ENCODE data around the gene IFNGR1.
"Not testable (repeated sequence)": the region's sequence is repeated elsewhere in the genome, so short reads cannot be mapped to it uniquely, and the experiment has no call there.

IFNGR1 gene

DNA sequence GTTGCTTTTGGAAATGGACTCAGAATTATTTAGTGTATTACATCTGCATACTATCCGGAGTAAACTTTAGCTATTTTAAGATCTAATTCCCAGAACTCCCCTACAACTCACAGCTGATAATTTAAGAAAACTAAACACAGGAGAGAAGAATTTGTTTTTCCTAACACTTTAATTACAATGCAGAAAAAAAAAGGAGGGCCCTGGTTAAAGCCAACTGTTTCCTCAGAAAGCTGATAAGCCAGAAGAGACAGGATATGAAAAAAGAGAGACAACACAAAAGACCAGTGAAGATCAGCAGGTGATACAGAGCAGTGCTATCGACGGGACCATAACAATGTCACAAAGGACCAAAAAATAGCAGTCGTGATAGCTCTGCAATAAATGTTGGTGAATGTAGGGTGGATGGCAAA is 5.8 kb downstream of the IFNGR1 start:
- DNase-seq (ENCODE audit: low read depth): no peak

DNA sequence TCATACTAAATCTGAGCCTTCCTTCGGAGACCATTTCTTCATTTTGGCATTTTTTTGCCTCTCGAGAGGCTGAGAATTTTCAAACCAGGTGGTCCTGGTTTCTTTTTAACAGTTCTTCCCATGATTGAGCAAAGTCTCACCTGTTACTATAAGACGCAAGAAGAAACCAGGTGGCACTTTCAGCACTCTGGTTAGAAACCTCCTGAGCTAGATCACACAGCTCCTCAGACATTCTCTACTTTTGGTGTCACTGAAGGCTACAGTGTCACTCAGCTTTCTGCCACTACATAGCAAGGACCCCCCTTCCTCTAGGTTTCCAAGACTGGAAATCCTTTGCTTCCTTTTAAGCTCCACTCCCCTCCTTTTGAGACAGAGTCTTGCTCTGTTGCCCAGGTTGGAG is 7.3 kb downstream of the IFNGR1 start:
- DNase-seq (ENCODE audit: low read depth): no peak

DNA sequence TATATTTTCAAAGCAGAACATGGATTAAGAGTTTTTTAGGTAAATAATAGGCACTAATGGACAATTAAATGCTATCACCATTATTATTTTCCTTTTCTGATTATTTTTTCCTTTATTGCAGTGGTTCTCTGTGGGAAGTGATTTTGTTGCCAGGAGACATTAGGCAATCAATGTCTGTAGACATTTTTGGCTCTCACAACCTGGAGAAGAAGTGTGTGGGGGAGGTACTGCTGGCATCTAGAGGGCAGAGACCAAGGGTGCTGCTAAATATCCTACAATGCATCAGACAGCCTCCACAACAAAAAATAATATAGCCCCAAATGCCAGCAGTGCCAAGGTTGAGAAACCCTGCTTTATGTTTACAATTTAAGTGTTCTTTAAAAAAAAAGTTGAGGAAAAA is 8.3 kb downstream of the IFNGR1 start:
- DNase-seq (ENCODE audit: low read depth): no peak

DNA sequence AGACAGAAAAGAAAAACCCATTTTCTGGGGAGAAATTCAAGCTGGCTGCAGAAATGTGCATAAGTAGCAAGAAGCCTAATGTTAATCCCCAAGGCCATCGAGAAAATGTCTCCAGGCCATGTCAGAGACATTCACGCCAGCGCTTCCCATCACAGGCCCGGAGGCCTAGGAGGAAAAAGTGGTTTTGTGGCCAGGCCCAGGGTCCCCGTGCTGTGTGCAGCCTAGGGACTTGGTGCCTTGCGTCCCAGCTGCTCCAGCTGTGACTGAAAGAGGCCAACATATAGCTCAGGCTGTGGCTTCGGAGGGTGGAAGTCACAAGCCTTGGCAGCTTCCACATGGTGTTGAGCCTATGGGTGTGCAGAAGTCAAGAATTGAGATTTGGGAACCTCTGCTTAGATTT is 10.9 kb downstream of the IFNGR1 start:
- no peak for DNase-seq (ENCODE audit: low read depth)

DNA sequence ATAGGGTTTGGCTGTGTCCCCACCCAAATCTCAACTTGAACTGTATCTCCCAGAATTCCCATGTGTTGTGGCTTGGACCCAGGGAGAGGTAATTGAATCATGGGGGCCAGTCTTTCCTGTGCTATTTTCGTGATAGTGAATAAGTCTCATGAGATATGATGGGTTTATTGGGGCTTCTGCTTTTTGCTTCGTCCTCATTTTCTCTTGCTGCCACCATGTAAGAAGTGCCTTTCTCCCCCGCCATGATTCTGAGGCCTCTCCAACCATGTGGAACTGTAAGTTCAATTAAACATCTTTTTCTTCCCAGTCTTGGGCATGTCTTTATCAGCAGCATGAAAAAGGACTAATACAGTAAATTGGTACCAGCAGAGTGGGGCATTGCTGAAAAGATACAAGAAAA is 11.7 kb downstream of the IFNGR1 start:
- not testable (repeated sequence) for DNase-seq (ENCODE audit: low read depth)

DNA sequence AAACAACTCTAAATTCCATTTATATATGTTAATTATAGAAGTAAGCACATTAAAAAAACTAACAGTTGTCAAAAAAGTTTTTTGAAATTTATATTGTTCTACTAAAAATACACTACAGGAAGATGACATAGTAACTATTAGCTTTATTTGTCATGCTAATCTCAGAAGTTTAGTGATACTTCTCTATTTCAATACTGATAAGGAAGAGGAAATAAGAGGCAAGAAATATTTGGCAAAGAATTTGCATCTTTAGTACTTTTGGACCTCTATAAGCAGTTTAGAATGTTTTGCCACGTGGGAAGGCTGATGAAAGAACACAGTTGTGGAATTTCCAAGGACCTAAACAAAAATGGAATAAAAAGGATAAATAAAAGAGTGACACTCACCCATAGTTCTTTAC is 12.6 kb downstream of the IFNGR1 start:
- DNase-seq (ENCODE audit: low read depth): no peak

DNA sequence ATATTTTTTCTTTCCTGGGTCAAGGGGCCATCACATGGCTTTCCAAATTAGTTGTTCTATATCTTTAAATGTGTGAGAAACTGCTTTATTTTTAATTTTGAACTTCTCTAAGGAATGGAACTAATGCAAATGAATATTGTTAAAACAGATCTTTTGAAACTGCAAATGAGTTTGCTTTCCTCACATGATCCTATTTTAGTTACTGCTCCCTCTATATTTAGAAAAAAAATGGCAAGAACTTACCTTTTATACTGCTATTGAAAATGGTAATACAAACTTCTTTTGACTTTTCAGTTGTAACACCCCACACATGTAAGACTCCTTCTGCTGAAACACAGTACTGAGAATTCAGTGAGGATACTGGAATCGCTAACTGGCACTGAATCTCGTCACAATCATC is 15.9 kb downstream of the IFNGR1 start:
- DNase-seq (ENCODE audit: low read depth): no peak

DNA sequence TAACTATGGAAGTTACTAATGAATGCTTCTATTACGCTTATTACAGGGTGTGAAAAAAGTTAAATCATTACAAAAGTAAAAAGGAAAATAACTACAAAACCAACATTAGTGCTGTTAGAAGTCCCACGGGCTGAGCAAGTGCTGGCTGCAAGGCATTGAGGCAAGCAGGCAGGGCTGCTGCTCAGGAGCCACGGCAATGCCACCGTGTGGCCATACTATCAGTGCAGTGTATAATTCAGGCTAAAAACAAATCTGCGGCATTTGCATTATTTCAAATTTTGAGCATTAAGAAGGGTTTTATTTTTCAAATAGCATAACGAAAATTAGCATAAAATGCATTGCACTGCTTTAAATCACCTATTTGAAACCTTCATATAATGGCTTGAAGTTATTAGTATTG is 17.1 kb downstream of the IFNGR1 start:
- DNase-seq (ENCODE audit: low read depth): no peak

DNA sequence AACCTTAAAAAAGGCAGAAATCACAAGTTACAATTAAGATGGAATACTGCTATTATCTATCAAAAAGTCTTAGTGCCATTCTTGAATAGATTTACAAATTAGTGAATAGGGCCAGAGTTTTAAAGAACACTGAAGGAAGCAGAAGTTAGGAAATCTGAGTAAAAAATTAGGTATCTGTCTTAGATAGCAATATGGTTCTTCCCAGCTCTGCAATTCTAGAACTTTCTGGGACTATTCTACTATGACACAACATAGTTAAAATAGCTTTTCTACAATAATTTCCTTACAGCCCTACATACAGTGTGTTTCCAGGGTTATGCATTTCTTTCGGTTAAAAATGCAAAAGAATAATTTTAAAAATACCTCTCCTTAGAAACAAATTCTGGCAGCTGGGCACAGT is 18.2 kb downstream of the IFNGR1 start:
- DNase-seq (ENCODE audit: low read depth): no peak

DNA sequence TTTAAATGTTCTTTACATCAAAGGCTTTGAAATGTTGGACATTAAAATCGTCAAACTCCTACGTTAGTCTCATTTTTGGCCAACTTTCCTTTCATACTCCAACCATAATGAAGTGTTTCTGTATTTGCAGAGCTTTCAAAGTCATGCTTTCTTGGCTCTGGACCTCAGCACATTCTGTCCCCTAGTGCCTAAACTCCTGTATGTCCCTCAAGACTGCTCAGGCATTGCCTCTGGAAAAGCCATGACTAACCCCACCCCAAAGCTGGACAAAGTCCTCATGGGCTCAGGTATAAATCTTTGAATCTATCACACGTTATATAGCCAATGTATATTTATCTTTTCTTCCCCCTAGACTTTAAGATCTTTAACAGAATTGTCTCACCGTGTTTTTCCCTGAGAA is 18.9 kb downstream of the IFNGR1 start:
- no peak for DNase-seq (ENCODE audit: low read depth)

DNA sequence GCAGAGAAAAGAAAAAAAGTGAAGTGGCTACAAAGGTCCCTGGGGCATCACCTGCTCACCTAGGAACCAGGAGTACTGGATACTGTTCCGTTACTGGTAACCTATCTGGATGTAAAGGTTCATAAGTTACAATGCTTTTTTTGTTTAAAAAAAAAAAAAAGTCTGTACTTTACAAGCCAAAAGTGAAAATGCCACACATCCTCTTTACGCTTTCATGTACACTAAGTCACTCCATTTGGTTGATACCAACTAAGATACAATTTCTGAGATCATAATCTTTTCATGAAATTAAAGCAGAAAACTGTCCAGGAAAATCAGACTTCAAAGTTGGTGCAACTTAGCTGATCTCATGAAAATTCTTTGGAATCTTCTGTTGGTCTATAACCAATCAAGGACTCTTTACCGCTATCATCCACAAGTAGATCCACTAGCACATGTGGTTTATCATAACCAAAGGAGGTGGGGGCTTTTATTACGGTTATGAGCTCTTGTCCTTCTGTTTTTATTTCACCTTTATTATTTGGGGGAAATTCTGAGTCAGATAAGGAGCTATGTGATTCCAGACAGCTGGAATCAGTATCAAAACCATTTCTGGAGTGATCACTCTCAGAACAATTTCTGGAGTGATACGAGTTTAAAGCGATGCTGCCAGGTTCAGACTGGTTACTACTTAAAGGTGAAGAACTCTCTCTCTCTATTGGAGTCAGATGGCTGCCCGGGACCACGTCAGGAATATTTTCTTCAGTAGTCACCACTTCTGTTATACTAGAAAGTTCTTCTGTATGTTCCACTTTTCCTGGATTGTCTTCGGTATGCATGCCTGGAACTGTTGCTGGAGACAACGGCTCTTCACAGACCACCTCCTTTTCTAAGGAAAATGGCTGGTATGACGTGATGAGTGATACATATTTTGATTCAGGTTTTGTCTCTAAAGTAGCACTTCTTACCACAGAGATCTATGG is 21.2 kb downstream of the IFNGR1 start:
- DNase-seq (ENCODE audit: low read depth): no peak

DNA sequence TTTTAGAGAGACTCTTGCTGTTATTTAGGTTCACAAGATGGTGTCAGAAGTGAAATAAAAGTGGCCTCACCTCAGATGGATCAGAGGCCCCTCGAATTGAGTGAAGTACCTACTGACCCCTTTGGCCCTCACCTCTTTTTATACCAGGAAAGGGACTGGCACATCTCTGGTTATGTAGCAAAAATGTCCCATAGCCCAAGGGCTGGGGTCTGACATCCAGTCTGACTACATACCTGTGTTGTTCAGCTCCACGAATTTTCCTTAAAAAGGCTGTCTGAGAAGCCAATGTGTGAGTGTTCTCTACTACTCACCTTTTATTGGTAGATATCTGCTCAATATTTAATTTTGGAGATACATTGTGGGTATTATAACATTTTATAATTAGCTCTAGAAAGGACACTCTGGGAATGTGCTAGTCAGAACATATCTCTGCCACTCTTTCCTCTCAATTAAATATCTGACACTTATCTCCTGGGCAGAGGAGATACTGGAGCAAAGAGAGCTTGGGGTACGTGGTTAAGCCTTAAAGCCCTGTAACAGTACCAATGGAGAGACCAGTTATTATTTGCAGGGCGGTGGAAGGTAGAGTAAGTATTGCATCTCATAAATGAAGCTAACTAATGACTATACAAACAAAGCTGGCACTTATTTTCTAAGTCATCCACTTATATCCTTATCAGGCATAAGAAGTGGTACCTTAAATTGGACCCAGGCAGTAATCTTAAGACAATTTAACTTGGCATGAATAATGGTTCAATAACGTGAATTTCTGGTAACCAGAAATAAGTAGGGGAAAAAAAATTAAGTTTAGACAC is 25.7 kb downstream of the IFNGR1 start:
- DNase-seq (ENCODE audit: low read depth): no peak

DNA sequence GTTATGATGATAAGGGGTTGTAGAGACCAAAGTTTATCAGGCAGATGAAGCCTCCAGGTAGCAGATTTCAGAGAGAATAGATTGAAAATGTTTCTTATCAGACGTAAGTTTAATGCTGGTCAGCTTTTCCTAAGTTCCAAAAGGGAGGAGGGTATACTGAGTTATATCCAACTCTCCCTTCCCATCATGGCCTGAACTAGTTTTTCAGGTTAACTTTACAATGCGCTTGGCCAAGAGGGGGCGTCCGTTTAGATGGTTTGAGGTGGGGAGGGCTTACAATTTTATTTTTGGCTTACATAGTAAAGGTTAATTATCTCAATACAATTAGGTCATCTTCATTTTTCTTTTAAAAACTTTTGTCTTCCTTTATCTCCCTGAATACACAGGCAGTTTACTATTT is 26.4 kb downstream of the IFNGR1 start:
- no peak for DNase-seq (ENCODE audit: low read depth)

DNA sequence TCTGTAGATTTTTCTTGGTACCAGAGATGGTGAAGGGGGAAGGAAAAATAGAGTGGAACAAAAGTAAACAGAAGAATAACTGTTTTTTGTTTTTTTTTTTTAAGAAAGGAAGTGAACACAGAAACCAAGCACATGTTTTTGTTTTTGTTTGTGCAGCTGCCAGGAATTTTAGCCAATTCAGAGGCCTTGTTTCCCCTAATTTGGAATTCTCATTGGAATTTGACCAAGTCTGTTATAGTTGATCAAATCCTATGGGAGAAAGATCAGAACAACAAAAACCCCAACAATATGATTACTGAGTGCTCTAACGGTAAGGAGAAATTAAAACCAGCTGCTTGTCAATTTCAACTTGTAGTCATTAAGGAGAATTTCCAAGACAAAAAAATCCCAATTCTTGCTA is 27.5 kb downstream of the IFNGR1 start:
- no peak for DNase-seq (ENCODE audit: low read depth)

DNA sequence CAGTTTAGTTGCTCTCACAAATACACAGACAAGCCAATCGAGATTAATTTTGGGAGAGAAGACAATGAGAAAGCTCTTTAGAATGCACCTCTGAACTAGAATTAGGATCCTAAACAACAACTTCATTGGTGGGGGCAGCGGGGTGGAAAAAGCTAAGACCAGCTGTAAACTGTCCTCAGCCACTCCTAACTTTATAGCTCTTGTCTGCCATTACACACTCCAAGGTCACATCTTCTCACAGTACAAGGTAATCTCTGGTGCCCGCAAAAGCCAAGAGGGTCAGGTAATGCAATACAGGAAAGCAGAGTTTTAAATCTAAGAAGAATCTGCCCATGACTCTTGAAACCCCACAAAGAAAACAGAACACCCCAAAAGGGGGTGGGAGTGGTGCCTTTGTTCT is 27.9 kb downstream of the IFNGR1 start:
- no peak for DNase-seq (ENCODE audit: low read depth)

DNA sequence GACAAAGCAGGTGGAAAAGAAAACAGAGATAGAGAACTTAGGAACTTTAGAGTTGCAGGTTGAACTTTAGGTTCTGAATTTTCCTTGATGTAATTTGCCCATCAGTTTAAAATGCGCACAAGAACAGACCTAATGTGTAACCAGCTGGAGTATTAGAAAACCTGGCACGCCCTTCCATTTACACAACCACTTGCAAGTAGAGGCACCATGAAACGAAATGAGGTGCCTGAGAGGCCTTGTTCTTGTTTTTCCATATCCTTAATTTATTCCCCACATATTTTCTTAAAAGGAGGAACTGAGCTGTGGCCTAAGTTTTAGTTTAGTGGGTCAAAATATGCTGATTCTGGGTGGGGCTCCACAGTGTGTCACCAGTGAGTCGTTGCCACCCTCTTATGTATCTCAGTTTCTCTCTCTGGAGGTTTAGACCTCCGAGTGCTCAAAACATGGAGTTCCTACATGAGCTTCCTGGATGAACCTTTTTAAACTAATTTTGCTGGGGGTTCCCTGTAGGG is 28.5 kb downstream of the IFNGR1 start:
- no peak for DNase-seq (ENCODE audit: low read depth)

DNA sequence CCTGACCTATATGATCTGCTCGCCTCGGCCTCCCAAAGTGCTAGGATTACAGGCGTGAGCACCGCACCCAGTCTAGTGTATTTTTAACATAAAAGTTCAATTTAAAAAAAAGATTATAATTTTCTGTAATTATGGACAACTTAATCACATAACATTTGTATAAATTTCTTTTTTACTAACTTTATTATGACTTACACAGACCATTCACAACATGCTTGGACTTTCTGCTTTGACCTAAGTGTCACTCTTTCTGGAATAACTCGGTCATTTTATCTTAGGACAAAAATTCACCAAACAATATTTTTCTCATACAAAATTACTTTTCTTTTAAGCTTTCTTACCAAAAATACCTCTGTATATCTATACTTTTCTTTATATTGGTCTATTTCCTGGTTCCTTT is 30.3 kb downstream of the IFNGR1 start:
- DNase-seq (ENCODE audit: low read depth): no peak

DNA sequence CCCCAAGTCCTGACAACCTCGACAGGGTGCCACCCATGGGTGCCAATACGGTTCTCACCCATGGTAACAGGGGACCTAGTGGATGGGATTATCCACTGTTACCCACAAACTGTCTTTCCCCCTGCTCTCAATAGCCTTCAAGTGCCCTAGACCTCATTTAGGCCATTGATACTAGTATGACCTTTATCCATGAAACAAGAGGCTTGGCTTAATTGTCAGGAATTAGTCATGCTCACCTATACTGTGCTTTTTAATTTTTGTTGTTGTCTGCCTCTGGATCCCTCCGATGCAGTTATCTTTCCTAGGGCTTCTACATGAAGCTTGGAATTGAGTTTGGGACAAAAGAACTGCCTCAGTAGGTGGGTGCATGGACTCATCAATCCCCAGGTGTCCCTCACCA is 33.9 kb downstream of the IFNGR1 start:
- DNase-seq (ENCODE audit: low read depth): no peak

DNA sequence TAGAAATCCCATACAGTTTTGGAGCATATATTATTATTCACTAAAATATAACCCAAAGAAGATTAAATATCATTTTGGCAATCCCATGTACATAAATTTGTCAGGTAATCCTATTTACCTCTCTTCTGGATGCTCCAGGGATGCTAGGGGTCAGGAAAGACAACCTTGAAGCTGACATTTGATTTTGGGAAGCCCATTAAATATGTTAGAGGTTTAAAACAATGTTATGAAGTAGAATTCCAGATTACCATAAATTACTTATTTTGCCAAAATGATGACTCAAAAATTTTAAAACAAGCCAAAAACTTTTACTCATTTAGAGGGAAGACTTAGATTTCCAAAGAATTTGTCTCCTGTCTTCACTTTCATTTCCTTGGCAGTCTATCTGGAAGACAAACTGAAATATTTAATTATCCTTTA is 36.5 kb downstream of the IFNGR1 start:
- DNase-seq (ENCODE audit: low read depth): no peak

DNA sequence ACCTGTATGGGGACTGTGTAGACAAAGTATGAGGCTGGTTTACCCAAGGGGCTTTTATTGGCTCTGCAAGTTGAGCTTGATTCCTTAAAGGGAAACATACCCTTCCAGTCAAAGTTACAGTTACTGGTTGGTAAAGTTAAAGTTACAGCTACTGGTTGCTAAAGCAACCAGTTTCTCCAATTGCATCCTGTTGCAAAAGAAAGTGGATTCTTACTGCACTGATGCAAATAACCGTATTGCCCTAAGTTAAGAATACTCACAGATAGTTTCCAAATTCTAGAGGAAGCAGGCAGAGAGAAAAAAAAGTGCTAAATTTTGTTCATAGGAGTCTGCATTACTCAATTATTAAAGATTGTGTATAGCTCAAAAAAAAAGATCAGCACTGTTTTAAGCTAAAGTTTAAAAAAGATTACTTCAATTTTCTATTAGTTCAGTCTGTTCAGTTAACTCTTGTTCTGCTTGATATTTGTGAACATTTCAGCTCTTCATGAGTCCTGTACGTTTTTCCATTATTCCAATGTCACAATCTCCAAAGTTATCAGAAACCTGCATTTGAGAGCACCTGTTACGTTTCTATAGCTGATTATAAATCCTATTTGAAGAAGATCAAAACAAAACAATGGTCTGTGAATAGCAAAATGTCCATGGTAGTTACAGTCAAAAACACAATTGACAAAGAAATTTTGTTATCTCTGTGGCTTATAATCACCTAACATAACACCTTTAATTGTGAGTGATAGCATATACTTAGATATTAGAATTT is 37.1 kb downstream of the IFNGR1 start:
- no peak for DNase-seq (ENCODE audit: low read depth)

DNA sequence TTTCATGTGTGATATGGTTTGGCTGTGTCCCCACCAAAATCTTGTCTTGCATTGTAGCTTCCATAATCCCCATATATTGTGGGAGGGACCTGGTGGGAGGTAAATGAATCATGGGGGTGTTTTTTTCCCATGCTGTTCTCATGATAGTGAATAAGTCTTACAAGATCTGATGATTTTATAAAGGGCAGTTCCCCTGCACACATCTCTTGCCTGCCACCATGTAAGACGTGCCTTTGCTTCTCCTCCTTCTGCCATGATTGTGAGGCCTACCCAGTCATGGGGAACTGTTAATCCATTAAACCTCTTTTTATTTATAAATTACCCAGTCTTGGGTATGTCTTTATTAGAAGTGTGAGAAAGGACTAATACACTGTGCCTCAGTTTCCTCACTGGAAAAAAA is 41.6 kb downstream of the IFNGR1 start:
- no peak for DNase-seq (ENCODE audit: low read depth)

DNA sequence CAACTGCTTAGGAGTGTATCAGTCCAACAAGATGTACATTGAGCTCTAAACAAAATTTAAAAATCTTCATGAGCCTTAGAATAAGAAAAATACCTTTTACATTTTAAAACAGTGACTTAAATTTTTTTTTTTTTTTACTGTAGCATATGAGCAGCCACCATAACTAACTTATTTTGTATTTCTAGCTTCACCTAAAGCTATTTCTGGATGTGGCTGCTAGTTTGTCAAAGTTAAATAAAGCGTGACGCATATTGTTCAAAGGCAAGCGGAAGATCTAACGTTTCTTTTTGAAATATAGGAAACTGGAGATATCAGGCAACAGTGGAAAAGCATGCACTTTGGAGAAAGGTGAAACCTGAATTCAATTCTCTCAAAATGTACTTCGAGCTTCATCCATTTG is 42.5 kb downstream of the IFNGR1 start:
- no peak for DNase-seq (ENCODE audit: low read depth)
